ENCODE data around the gene TMEM273. TPM values are rescaled to one million over a fixed set of nuclear protein-coding genes. Genes with fewer than 3 reads are reported as not detected.

TMEM273 gene
- total RNA-seq, 2 donors from 2014 or later: 4.3 to 9.3 TPM

DNA sequence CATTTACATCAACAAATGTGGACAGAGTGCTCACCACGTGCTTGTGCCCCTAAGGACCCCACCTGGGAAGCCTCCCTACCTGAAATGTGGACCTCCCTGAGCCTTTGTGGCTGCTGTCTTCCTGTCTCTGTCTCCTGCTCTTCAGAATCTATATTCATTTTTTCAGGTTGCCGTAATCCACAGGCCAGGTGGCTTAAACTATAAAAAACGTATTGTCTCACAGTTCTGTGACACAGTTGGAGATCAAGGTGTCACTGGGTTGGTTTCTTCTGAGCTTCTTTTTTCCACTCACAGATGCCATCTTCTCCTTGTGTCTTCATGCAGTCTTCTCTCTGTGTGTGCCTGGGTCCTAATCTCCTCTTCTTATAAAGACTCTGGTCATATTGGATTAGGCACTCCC is 67.3 kb downstream of the TMEM273 start:
- no peaks in the 10 kb centered on the region for H3K4me1 ChIP-seq
- no peak overlapping the region for H3K27ac ChIP-seq
- H3K4me3 ChIP-seq: no peak overlapping the region
- TF ChIP-seq POLR2A (IDR thresholded peaks at IDR 0.05) (no peak), CTCF (IDR thresholded peaks at IDR 0.05) (no peak)
- H3K36me3 ChIP-seq (replicated peaks in 1 of 2; ENCODE audit: insufficient read depth in 1 of 2, low read depth in 2 of 2): no peaks in the 10 kb centered on the region
- WGBS, 2 donors: 47 to 60% methylated on average over 3 of the region's 3 CpGs
- no peak for DNase-seq
- intact Hi-C loops (cut with DNase I): no loop called here
- H3K27me3 ChIP-seq: no peaks in the 10 kb centered on the region
- H3K9me3 ChIP-seq: no peaks in the 10 kb centered on the region
- ATAC-seq: no peak

- WGBS, 2 donors: 34 to 43% methylated on average over 3 of the region's 3 CpGs
- intact Hi-C loops (cut with DNase I): no loop called here
- Histone ChIP-seq H3K27ac (no peak overlapping the region), H3K27me3 (no peaks in the 10 kb centered on the region), H3K36me3 (replicated peaks in 1 of 2; ENCODE audit: insufficient read depth in 1 of 2, low read depth in 2 of 2) (no peaks in the 10 kb centered on the region), H3K4me3 (no peak overlapping the region), H3K9me3 (no peaks in the 10 kb centered on the region), H3K4me1 (peaks cover 3% of the 10 kb centered on the region)
- TF ChIP-seq CTCF (IDR thresholded peaks at IDR 0.05): no peak
- TF ChIP-seq POLR2A (IDR thresholded peaks at IDR 0.05): no peak
- ATAC-seq (no peak), DNase-seq (no peak)
These were observed 68.4 kb downstream of the TMEM273 start for GRCh38 chr10:49119746-49120145.

DNA sequence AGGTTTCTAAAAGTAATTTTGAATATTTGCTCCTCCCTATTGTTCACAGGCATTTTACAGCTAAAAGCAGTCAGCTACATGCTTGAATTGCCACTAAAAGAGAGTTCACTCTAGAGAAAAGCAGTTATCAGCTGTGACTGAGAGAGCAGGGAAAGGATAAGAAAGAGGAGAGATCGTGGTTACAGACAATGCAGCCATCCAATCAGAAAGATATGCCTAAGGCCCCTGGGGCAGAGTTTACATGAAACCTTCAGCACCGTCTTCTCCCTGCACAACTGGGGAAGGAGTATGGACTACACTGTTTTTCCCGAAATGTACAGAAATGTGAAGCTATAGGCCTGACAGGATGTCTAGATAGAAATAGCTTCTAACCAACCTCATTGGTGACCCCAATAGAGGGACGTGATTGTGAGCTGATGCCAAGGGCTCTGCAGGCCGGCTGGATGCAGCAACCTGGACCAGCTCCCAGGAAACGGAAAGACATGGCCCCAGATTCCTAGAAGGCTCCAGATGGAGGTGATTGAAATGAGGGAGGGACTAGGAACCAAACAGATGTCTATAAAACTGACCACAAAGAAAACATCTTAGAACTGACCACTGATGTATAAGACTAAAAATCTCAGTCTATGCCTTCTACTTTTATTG is 69.6 kb downstream of the TMEM273 start:
- no peak overlapping the region for H3K4me3 ChIP-seq
- no peaks in the 10 kb centered on the region for H3K27me3 ChIP-seq
- no peaks in the 10 kb centered on the region for H3K36me3 ChIP-seq (replicated peaks in 1 of 2; ENCODE audit: insufficient read depth in 1 of 2, low read depth in 2 of 2)
- ATAC-seq (no peak), DNase-seq (no peak)
- no peak overlapping the region for H3K27ac ChIP-seq
- H3K9me3 ChIP-seq: no peaks in the 10 kb centered on the region
- TF ChIP-seq CTCF (IDR thresholded peaks at IDR 0.05) (no peak), POLR2A (IDR thresholded peaks at IDR 0.05) (no peak)
- peaks cover 6% of the 10 kb centered on the region for H3K4me1 ChIP-seq
- 48 to 64% methylated on average over 6 of the region's 6 CpGs for WGBS, 2 donors
- intact Hi-C loops (cut with DNase I): no loop called here

DNA sequence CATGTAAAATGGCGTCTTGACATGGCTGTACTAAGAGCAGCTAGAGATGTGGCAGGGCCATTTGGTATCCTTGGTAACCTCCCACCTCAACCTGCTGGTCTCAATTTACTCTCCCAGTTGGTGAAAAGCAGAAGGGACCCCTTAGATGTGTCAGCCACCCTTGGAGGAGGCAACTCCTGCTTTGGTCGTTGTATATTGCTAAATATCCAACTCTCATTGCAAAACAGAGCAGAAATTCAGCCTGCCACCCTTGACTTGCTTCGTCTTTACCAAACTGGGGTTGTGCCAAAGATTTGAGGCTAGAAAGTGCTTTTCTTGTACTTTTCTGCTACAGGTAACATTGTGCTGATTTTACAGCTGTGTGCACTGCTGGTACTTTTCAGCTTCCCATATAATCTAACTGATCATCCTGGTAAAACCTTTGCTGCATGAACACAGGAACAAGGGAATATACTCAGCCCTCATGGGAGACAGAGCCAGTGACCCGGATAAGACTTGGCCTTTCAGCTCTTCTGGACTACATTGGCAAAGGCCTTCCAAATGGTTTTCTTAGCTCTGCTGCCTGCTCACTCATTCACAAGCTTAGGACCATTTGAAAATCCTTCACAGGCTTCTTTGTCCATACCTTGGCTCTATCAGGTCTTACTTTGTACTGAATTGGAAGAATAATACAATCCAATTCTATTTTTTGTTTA is 70.7 kb downstream of the TMEM273 start:
- intact Hi-C loops (cut with DNase I): no loop called here
- no peaks in the 10 kb centered on the region for H3K9me3 ChIP-seq
- DNase-seq: no peak
- 74 to 75% methylated on average over 4 of the region's 4 CpGs for WGBS, 2 donors
- H3K36me3 ChIP-seq (replicated peaks in 1 of 2; ENCODE audit: insufficient read depth in 1 of 2, low read depth in 2 of 2): no peaks in the 10 kb centered on the region
- no peak for TF ChIP-seq CTCF (IDR thresholded peaks at IDR 0.05)
- no peak for TF ChIP-seq POLR2A (IDR thresholded peaks at IDR 0.05)
- peaks cover 6% of the 10 kb centered on the region for H3K4me1 ChIP-seq
- no peak overlapping the region for H3K27ac ChIP-seq
- ATAC-seq: no peak
- no peak overlapping the region for H3K4me3 ChIP-seq
- no peaks in the 10 kb centered on the region for H3K27me3 ChIP-seq
